Heart right ventricle (tissue), 16 donors: Measurements from ENCODE around the gene SH3BP4. TPM values are rescaled to one million over a fixed set of nuclear protein-coding genes. Genes with fewer than 3 reads are reported as not detected.

ENCODE experiments used
- ATAC-seq, 8 donors: fragments of 200-7000 bp; cut with Tn5 transposase; one replicate each; pipeline ENCODE4 v1.9.1; 2020; ENCODE audit warnings: mild to moderate bottlenecking in 8 of 8, moderate library complexity in 8 of 8, moderate number of reproducible peaks in 1 of 8
- DNase-seq, 2 donors: peaks; one replicate each; pipeline ENCODE4 v3.0.0-alpha.2; 2020
- H3K27ac ChIP-seq, 10 donors: fragments of 200-600 bp; sonication (generic) in 2 of 10; one replicate each; pipeline versions ENCODE4 v1.5.0 to v1.8.0; 2020 to 2022; ENCODE audit warnings: mild to moderate bottlenecking in 3 of 10
- H3K27me3 ChIP-seq, 7 donors: fragments of 200-600 bp; one replicate each; pipeline ENCODE4 v1.8.0; 2021 to 2022; ENCODE audit warnings: mild to moderate bottlenecking in 2 of 7
- H3K36me3 ChIP-seq, 9 donors: fragments of 200-600 bp; sonication (generic) in 1 of 9; one replicate each; pipeline versions ENCODE4 v1.5.0 to v1.8.0; 2020 to 2022; ENCODE audit warnings: mild to moderate bottlenecking in 2 of 9
- H3K4me1 ChIP-seq, 9 donors: fragments of 200-600 bp; sonication (generic) in 1 of 9; one replicate each; pipeline versions ENCODE4 v1.5.0 to v1.8.0; 2020 to 2022; ENCODE audit warnings: mild to moderate bottlenecking in 4 of 9
- H3K4me3 ChIP-seq, 10 donors: fragments of 200-600 bp; sonication (generic) in 2 of 10; one replicate each; pipeline versions ENCODE4 v1.5.0 to v1.8.0; 2020 to 2022; ENCODE audit warnings: mild to moderate bottlenecking in 7 of 10, moderate library complexity in 2 of 10
- H3K9me3 ChIP-seq, 11 donors: fragments of 200-600 bp in 10 of 11; sonication (generic) in 2 of 11; one replicate each; pipeline versions ENCODE4 v1.5.0 to v1.8.0; 2013 to 2022; ENCODE audit warnings: mild to moderate bottlenecking in 2 of 11, control low read depth in 1 of 11, moderate library complexity in 1 of 11
- CTCF ChIP-seq, 9 donors: fragments of 200-600 bp; sonication (generic) in 2 of 9; IDR thresholded peaks; one replicate each; pipeline versions ENCODE4 v1.5.0 to v1.8.0; 2021 to 2022; ENCODE audit warnings: antibody characterized with exemption in 9 of 9, mild to moderate bottlenecking in 5 of 9, moderate library complexity in 1 of 9
- WGBS, 2 donors: extraction: QIAGEN DNeasy Blood & Tissue Kit; methylation state at CpG; one replicate each; pipeline ENCODE4 v1.1.7; 2013; ENCODE audit warnings: inconsistent platforms in 1 of 2; 5-methylcytosine and 5-hydroxymethylcytosine counted together
- intact Hi-C, 10 donors: fragments of 100-400 bp; cut with DNase I; formaldehyde crosslinking; loops; one replicate each; pipeline versions ENCODE4 v1.11.1 to v1.14.2; 2022
- polyA plus RNA-seq, 2 donors: library from polyadenylated mRNA; stranded (reverse); fragments of 200-250 nt; gene quantifications; one replicate each; pipeline ENCODE4 v1.2.3, GENCODE V29; 2013
- total RNA-seq, 10 donors: library from RNA; stranded (reverse); fragmentation: NEBNext Ultra II Directional in 3 of 10; extraction: Animal tissue kit (Norgen Biotek cat#: 25700) in 3 of 10; gene quantifications; one replicate each; pipeline versions ENCODE4 v1.2.1 to v1.2.4, GENCODE V29; 2021 to 2023
- donor health status: Arrhythmogenic right ventricular cardiomyopathy.
- donor health status: ischemic (EF 13 %, LVEDD 7.1; RV severe dilation, severe dysfunction).
- donor health status: healthy with polysubstance abuse.
- donor health status: DM: no; HTN: yes; CAD: no.
- donor health status: DM: no; HTN: no; CAD: no.
- donor health status: ischemic (EF 25% LVEDD 6.9; RV normal size, moderate dysfunction).
- donor health status: ischemic (EF 25% LVEDD 5.7; RV mildly dilated, moderate dysfunction).
- donor health status: healthy.
- donor health status: DM: yes; HTN: yes; CAD: no.
- donor health status: Ischemic cardiomyopathy.
- donor health status: ischemic (EF 35%, LVEDD 5.7; RV mildly dilated, moderate dysfunction).
- donor health status: nonischemic (EF 11% LVEDD 7.7; RV severe dilation, severe dysfunction).
- donor health status: DM: yes; HTN: yes; CAD: no.
- donor health status: PGD.
- donor health status: ischemic (EF 29% LVEDD 5.4; RV normal size, mild dysfunction).
- donor health status: nonischemic (EF 23%, LVEDD 6.1; RV moderate dilation, normal function).

The SH3BP4 gene
- total and polyA plus RNA-seq, 12 donors, result 6.3 to 15.3 (median 10.8) TPM

- H3K27ac ChIP-seq, result no peak overlapping the region
- no peaks in the 10 kb centered on the region for H3K36me3 ChIP-seq
- H3K9me3 ChIP-seq, result no peaks in the 10 kb centered on the region
- WGBS, 2 donors, result 92 to 95% methylated on average over 14 of the region's 14 CpGs
- peaks cover 0 to 51% (median 11%) of the 10 kb centered on the region in 9 donors for H3K4me1 ChIP-seq
- intact Hi-C loops, result no loop called here
- no peaks in the 10 kb centered on the region for H3K27me3 ChIP-seq
- DNase-seq (no peak), ATAC-seq (peak in 1 of 8 donors; percentile 38)
- no peak overlapping the region for H3K4me3 ChIP-seq
- TF ChIP-seq CTCF (IDR thresholded peaks at IDR 0.05), result no peak
Observed at GRCh38 chr2:234967201-234967869, 15.5 kb downstream of the SH3BP4 start.

- H3K4me3 ChIP-seq, result no peak overlapping the region
- no peak for TF ChIP-seq CTCF (IDR thresholded peaks at IDR 0.05)
- no peak for ATAC-seq
- no peaks in the 10 kb centered on the region for H3K36me3 ChIP-seq
- intact Hi-C loops, result no loop called here
- no peaks in the 10 kb centered on the region for H3K9me3 ChIP-seq
- H3K27ac ChIP-seq, result no peak overlapping the region
- H3K4me1 ChIP-seq, result peaks cover 0 to 51% (median 11%) of the 10 kb centered on the region in 9 donors
- no peaks in the 10 kb centered on the region for H3K27me3 ChIP-seq
- no peak for DNase-seq
- WGBS, 2 donors, result 94 to 96% methylated on average over 5 of the region's 5 CpGs
Observed at GRCh38 chr2:234967870-234968208, 16.0 kb downstream of the SH3BP4 start.

GRCh38 chr2:234968631-234969305, 17.0 kb downstream of the SH3BP4 start:
- H3K27ac ChIP-seq, result no peak overlapping the region
- no peaks in the 10 kb centered on the region for H3K9me3 ChIP-seq
- 68 to 71% methylated on average over 14 of the region's 14 CpGs for WGBS, 2 donors
- H3K4me1 ChIP-seq, result peaks cover 0 to 50% (median 11%) of the 10 kb centered on the region in 9 donors
- H3K4me3 ChIP-seq, result no peak overlapping the region
- intact Hi-C loops, result no loop called here
- no peak for TF ChIP-seq CTCF (IDR thresholded peaks at IDR 0.05)
- no peaks in the 10 kb centered on the region for H3K36me3 ChIP-seq
- ATAC-seq (no peak), DNase-seq (no peak)
- H3K27me3 ChIP-seq, result no peaks in the 10 kb centered on the region

GRCh38 chr2:234969306-234970098, 17.7 kb downstream of the SH3BP4 start:
- no peak overlapping the region for H3K4me3 ChIP-seq
- peaks cover 0 to 48% (median 10%) of the 10 kb centered on the region in 9 donors for H3K4me1 ChIP-seq
- 68 to 76% methylated on average over 17 of the region's 17 CpGs for WGBS, 2 donors
- ATAC-seq, result peak in 5 of 8 donors; percentile 13 to 24 (median 18)
- no peak overlapping the region for H3K27ac ChIP-seq
- no peaks in the 10 kb centered on the region for H3K36me3 ChIP-seq
- TF ChIP-seq CTCF (IDR thresholded peaks at IDR 0.05), result no peak
- H3K27me3 ChIP-seq, result no peaks in the 10 kb centered on the region
- no peaks in the 10 kb centered on the region for H3K9me3 ChIP-seq
- no peak for DNase-seq
- intact Hi-C loops, result no loop called here
